Adipose tissue (tissue), 3 donors: ENCODE results near the gene RAB4B. TPM values are rescaled to one million over a fixed set of nuclear protein-coding genes. Genes with fewer than 3 reads are reported as not detected.
"Not testable (repeated sequence)": the region's sequence is repeated elsewhere in the genome, so short reads cannot be mapped to it uniquely, and the experiment has no call there.

Experiments
- H3K27ac ChIP-seq: one replicate; pipeline ENCODE4 v1.5.1; 2013; ENCODE audit warnings: low read depth, low read length
- WGBS, 3 donors: extraction: QIAGEN DNeasy Blood & Tissue Kit; methylation state at CpG; one replicate each; pipeline ENCODE4 v1.1.7; 2013; 5-methylcytosine and 5-hydroxymethylcytosine counted together
- polyA plus RNA-seq, 3 donors: library from polyadenylated mRNA; stranded (reverse); fragments of 200-250 nt; gene quantifications; one replicate each; pipeline ENCODE4 v1.2.3, GENCODE V29; 2013
- donor health status: healthy with polysubstance abuse.
- donor health status: Bipolar disorder and iron deficiency.
- donor health status: healthy.

Gene RAB4B
- polyA plus RNA-seq, 3 donors, result 19.6 to 41.4 (median 31.7) TPM

GRCh38 chr19:40829205-40829604 lies 51.2 kb downstream of the RAB4B start:
- H3K27ac ChIP-seq, result no peak overlapping the region

DNA sequence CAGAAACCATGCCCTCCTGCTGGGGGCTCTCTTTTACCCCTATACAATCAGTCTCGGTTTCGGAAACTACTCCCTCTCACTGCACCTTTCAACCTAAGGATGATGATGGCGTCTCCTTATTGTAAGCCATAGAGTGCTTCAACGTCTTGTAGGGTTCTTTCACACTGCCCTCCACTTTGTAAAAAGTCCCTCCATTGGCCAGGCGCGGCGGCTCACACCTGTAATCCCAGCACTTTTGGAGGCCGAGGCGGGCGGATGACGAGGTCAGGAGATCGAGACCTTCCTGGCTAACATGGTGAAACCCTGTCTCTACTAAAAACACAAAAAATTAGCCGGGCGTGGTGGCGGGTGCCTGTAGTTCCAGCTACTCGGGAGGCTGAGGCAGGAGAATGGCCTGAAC lies 52.7 kb downstream of the RAB4B start:
- WGBS, 3 donors, result 95 to 97% (median 97%) methylated on average over 14 to 16 of the region's 16 CpGs
- H3K27ac ChIP-seq, result not testable (repeated sequence)

DNA sequence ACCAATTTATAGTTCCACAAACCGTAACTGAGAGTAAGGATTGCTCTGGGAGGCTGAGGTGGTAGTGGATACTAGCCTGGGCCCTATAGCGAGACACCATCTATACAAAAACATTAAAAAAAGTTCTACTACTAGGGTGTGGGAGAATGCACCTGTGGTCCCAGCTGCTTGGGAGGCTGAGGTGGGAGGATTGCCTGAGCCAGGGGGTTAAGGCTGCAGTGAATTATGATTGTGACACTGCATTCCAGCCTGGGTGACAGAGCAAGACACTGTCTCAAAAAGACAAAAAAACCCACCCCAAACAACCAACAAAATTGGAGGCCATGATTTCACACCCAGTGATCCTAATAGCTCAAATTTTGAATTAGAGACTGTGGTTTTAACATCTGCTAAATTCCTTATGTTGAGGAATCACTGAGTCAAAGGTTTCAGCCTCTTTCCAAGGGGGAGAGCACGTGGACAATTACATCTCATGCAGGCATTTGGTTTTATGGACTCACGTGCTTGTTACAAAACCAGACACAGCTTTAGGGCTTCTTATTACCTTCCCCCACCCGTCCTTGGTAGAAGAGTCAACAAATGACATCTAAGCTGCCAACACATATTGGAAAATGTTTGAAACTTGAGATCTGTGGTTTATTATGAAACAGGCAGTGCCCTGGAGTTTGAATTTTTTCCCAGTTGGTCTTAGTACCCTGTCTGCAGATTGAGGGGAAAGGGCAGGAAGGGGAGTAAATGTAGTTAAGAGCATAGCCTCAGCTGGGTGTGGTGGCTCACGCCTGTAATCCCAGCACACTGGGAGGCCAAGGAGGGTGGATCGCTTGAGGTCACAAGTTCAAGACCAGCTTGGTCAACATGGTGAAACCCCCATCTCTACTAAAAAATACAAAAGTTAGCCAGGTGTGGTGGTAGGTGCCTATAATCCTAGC lies 53.7 kb downstream of the RAB4B start:
- 50 to 57% (median 56%) methylated on average over 7 of the region's 7 CpGs for WGBS, 3 donors
- no peak overlapping the region for H3K27ac ChIP-seq

DNA sequence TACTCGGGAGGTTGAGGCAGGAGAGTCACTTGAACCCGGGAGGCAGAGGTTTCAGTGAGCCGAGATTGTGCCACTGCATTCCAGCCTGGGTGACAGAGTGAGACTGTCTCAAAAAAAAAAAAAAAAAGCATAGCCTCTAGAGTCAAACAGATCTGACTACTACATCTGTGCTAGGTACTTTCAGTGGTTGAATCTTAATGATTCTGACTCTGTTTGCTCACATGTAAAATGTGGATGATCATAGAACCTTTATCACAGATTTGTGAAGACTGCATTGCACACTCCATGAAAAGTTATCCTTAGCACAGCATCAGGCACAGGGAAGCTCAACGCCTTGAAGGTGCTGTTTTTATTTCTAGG lies 54.4 kb downstream of the RAB4B start:
- 75 to 83% (median 81%) methylated on average over 4 of the region's 4 CpGs for WGBS, 3 donors
- not testable (repeated sequence) for H3K27ac ChIP-seq

- 46 to 49% (median 47%) methylated on average over 7 of the region's 7 CpGs for WGBS, 3 donors
- H3K27ac ChIP-seq, result not testable (repeated sequence)
Measured at GRCh38 chr19:40833728-40834533, 55.9 kb downstream of the RAB4B start.

DNA sequence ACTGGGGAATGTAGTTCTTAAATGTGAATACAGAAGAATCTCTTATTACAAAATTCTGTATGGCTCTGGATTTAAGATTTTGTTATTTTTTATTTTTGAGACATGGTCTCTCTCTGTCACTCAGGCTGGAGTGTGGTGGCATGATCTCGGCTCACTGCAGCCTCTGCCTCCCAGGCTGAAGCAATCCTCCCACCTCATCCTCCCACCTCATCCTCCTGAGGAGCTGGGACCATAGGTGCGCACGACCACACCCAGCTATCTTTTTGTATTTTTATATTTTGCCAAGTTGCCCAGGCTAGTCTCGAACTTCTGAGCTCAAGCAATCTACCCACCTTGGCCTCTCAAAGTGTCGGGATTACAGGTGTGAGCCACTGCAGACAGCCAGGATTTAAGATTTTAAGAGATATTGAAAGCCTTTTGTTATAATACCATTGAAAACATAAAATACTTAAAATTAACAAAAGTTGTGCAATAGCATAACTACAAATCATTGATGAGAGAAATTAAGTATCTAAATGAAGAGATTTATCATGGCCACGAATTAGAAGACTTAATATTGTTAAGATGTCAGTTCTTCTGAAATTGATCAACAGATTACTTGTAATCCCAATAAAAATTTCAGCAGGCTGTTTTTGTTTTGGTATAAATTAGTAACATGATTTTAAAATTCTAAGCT lies 58.8 kb downstream of the RAB4B start:
- 84 to 91% (median 84%) methylated on average over 6 of the region's 6 CpGs for WGBS, 3 donors
- H3K27ac ChIP-seq, result no peak overlapping the region

GRCh38 chr19:40838477-40838876 lies 60.4 kb downstream of the RAB4B start:
- not testable (repeated sequence) for H3K27ac ChIP-seq
- 62 to 77% (median 68%) methylated on average over 1 of the region's 1 CpG for WGBS, 3 donors

DNA sequence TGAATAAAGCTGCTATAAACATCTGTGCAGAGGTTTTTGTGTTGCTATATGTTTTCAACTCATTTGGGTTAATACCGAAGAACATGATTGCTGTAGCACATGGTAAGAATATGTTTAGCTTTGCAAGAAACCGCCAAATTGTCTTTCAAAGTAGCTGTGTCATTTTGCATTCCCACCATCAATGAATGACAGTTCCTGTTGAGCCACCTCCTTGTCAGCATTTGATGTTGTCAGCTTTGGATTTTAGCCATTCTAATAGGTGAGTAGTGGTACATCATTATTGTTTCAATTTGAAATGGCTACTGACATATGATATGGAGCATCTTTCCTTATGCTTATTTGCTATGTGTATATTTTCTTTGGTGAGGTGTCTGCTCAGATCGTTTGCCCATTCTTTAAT lies 64.0 kb downstream of the RAB4B start:
- H3K27ac ChIP-seq, result not testable (repeated sequence)
- 93 to 98% (median 95%) methylated on average over 2 to 3 of the region's 3 CpGs for WGBS, 3 donors

DNA sequence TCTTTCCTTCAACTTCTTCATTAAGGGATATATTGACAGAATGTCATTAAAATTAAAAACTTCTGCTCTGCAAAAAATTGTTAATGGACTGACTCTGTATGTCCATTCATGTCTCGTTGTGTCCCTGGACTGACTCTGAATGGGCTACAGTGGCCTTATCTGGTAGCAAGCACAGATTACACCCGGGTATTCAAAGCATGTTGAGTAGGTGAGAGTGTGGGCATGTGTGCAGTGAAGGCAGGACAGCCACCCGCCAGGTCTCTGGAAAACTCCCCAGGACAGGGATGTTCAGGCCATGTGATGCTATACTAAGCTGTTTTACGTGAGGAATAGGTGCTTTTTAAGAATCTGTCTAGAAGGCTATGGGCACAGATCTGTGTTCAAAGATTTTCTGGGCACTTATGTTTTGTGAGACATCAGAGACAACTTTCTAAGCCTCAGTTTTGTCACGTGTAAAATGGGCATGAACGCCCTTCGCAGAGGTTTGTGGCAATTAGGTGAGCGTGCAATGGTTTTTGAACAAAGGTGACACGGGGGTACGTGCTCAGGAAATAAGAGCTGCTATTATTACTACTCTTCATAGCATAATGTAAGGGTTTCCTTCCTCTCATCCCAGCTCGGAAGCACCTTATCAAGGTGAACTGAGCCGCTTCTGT lies 65.1 kb downstream of the RAB4B start:
- H3K27ac ChIP-seq, result not testable (repeated sequence)
- 36 to 40% (median 37%) methylated on average over 9 of the region's 12 CpGs for WGBS, 3 donors

DNA sequence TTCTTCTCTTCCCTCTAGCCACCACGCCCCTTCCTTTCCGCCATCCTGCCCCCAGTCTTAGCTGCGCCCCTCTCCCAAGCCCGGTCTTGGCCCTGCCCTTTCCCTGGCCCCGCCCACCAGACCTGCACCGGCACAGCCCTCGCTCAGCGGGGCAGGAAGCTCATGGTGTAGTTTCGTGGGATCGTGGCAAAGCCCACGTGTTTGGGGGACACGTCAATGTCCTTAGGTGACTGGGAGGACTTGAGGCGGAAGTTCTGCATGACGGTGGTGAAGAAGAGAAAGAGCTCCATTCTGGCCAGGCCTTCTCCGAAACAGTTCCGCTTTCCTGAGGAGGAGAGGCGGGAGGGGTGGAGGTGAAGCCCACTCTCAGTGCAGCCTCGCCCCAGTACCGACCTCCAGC lies 65.6 kb downstream of the RAB4B start:
- H3K27ac ChIP-seq, result not testable (repeated sequence)
- 1 to 4% (median 3%) methylated on average over 11 to 16 of the region's 19 CpGs for WGBS, 3 donors

Other genes with a start within 250 kb of the RAB4B start
- gene SHKBP1, start 201.4 kb upstream of the RAB4B start, polyA plus RNA-seq, result 10 to 100 TPM; 35.6 to 67.6 (median 55.1) TPM
- gene LTBP4, start 176.9 kb upstream of the RAB4B start, polyA plus RNA-seq, result 100 to 1,000 TPM in 2 of 3 donors, 10 to 100 TPM in 1; 35.5 to 125 (median 124) TPM
- gene NUMBL, start 87.6 kb upstream of the RAB4B start, polyA plus RNA-seq, result 10 to 100 TPM in 2 of 3 donors, 1 to 10 TPM in 1; 7.1 to 30.7 (median 27.2) TPM
- 10 to 100 TPM; 26.2 to 35.5 (median 29.4) TPM for gene COQ8B, start 61.4 kb upstream of the RAB4B start, polyA plus RNA-seq
- gene ITPKC, start 61.1 kb upstream of the RAB4B start, polyA plus RNA-seq, result 10 to 100 TPM; 14.6 to 58.3 (median 43.1) TPM
- gene ACTMAP, start 27.8 kb upstream of the RAB4B start, polyA plus RNA-seq, result 1 to 10 TPM; 3.5 to 7.1 (median 5.1) TPM
- 10 to 100 TPM; 21.2 to 44.1 (median 42.8) TPM for gene SNRPA, start 27.0 kb upstream of the RAB4B start, polyA plus RNA-seq
- under 1 TPM in 2 of 3 donors, not detected in 1; 0.61 to 0.67 TPM for gene MIA, start 2.7 kb upstream of the RAB4B start, polyA plus RNA-seq
- gene EGLN2, start 20.9 kb downstream of the RAB4B start, polyA plus RNA-seq, result 100 to 1,000 TPM in 1 of 3 donors, 10 to 100 TPM in 2; 30.5 to 121 (median 93.1) TPM
- gene CYP2A6, start 72.2 kb downstream of the RAB4B start, polyA plus RNA-seq, result under 1 TPM in 2 of 3 donors, not detected in 1; 0.22 to 0.42 TPM
- not detected for gene CYP2A7, start 104.0 kb downstream of the RAB4B start, polyA plus RNA-seq
- gene CYP2B6, start 213.0 kb downstream of the RAB4B start, polyA plus RNA-seq, result not detected